Mononuclear cell (primary cell): ENCODE data around the gene CCDC107. TPM values are rescaled to one million over a fixed set of nuclear protein-coding genes. Genes with fewer than 3 reads are reported as not detected.

Source experiments
- total RNA-seq: library from RNA; depleted of rRNA; stranded (reverse); fragments of >200 nt; gene quantifications from one replicate; pipeline ENCODE4 v1.2.3, GENCODE V29; 2012

Gene CCDC107
- total RNA-seq, 1 donor: 6.9 TPM

Other genes with a start within 250 kb of the CCDC107 start
- 7.3 TPM for gene RUSC2, start 168.2 kb upstream of the CCDC107 start, total RNA-seq
- 7.7 TPM for gene TESK1, start 53.0 kb upstream of the CCDC107 start, total RNA-seq
- gene CD72, start 39.9 kb upstream of the CCDC107 start, total RNA-seq: 4.9 TPM
- gene SIT1, start 7.4 kb upstream of the CCDC107 start, total RNA-seq: 9.6 TPM
- gene RMRP, start 273 bp upstream of the CCDC107 start, total RNA-seq: 37,843 TPM
- 0.10 TPM for gene ARHGEF39, start 6.9 kb downstream of the CCDC107 start, total RNA-seq
- not detected for gene CA9, start 15.6 kb downstream of the CCDC107 start, total RNA-seq
- 7.3 TPM for gene TPM2, start 31.6 kb downstream of the CCDC107 start, total RNA-seq
- gene TLN1, start 73.9 kb downstream of the CCDC107 start, total RNA-seq: 195 TPM
- 15.7 TPM for gene CREB3, start 74.4 kb downstream of the CCDC107 start, total RNA-seq
- 13.4 TPM for gene GBA2, start 90.9 kb downstream of the CCDC107 start, total RNA-seq
- gene RGP1, start 91.0 kb downstream of the CCDC107 start, total RNA-seq: 6.6 TPM
- gene MSMP, start 96.0 kb downstream of the CCDC107 start, total RNA-seq: not detected
- gene NPR2, start 133.3 kb downstream of the CCDC107 start, total RNA-seq: 1.2 TPM
- gene SPAG8, start 154.0 kb downstream of the CCDC107 start, total RNA-seq: 0.42 TPM
- 10.7 TPM for gene HINT2, start 156.8 kb downstream of the CCDC107 start, total RNA-seq
- gene FAM221B, start 170.4 kb downstream of the CCDC107 start, total RNA-seq: not detected
- 2.0 TPM for gene TMEM8B, start 170.9 kb downstream of the CCDC107 start, total RNA-seq
- gene OR13J1, start 212.1 kb downstream of the CCDC107 start, total RNA-seq: not detected
- gene HRCT1, start 247.9 kb downstream of the CCDC107 start, total RNA-seq: not detected